GM18511 (cell line): ENCODE results near the gene RNF150.
"Not testable (repeated sequence)": the region's sequence is repeated elsewhere in the genome, so short reads cannot be mapped to it uniquely, and the experiment has no call there.

Source experiments
- ATAC-seq: cut with Tn5 transposase; IDR thresholded peaks from one replicate; pipeline ENCODE4 v1.9.1; 2021; ENCODE audit warnings: mild to moderate bottlenecking, moderate library complexity; ENCODE audit not compliant: unreplicated experiment

RNF150 gene

GRCh38 chr4:141133146-141133998 lies at the start of gene RNF150:
TSS of gene RNF150 (minus strand) at chr4:141133469.
- peak; percentile 73 for ATAC-seq

GRCh38 chr4:141180991-141181761 lies 47.9 kb upstream of the RNF150 start:
- ATAC-seq = no peak

- ATAC-seq = no peak
Measured at GRCh38 chr4:141179474-141180373, 46.5 kb upstream of the RNF150 start.

- no peak for ATAC-seq
Measured at GRCh38 chr4:141177171-141177570, 43.9 kb upstream of the RNF150 start.

GRCh38 chr4:141174457-141174856 lies 41.2 kb upstream of the RNF150 start:
- ATAC-seq = no peak

- no peak for ATAC-seq
Measured at GRCh38 chr4:141170671-141171070, 37.4 kb upstream of the RNF150 start.

GRCh38 chr4:141169391-141169790 lies 36.1 kb upstream of the RNF150 start:
- ATAC-seq = no peak

- ATAC-seq = not testable (repeated sequence)
Measured at GRCh38 chr4:141165001-141165400, 31.7 kb upstream of the RNF150 start.

GRCh38 chr4:141159027-141159426 lies 25.8 kb upstream of the RNF150 start:
- ATAC-seq = no peak

GRCh38 chr4:141158219-141158618 lies 24.9 kb upstream of the RNF150 start:
- ATAC-seq = no peak

- ATAC-seq = no peak
Measured at GRCh38 chr4:141155586-141155985, 22.3 kb upstream of the RNF150 start.

- ATAC-seq = no peak
Measured at GRCh38 chr4:141154725-141155124, 21.5 kb upstream of the RNF150 start.

- ATAC-seq = no peak
Measured at GRCh38 chr4:141153751-141154510, 20.7 kb upstream of the RNF150 start.

- ATAC-seq = no peak
Measured at GRCh38 chr4:141144207-141144606, 10.9 kb upstream of the RNF150 start.

GRCh38 chr4:141142423-141142822 lies 9.2 kb upstream of the RNF150 start:
- ATAC-seq = peak; percentile 71

- no peak for ATAC-seq
Measured at GRCh38 chr4:141140391-141141200, 7.3 kb upstream of the RNF150 start.

GRCh38 chr4:141133999-141134995 lies 1.0 kb upstream of the RNF150 start:
- no peak for ATAC-seq

GRCh38 chr4:141132709-141133145 lies 542 bp downstream of the RNF150 start:
- ATAC-seq = peak; percentile 27
